ENCODE data around the gene KLF14. TPM values are rescaled to one million over a fixed set of nuclear protein-coding genes. Genes with fewer than 3 reads are reported as not detected.

KLF14 gene
- total RNA-seq, 1 donor, result 0.09 TPM

GRCh38 chr7:130756316-130756715 lies 22.3 kb upstream of the KLF14 start:
- TF ChIP-seq CTCF (IDR thresholded peaks at IDR 0.05; ENCODE audit: insufficient read depth, low read length), result no peak
- no peak overlapping the region for H3K4me3 ChIP-seq (ENCODE audit: low read depth, low read length)
- DNase-seq (ENCODE audit: low read depth), result no peak

- no peak for DNase-seq (ENCODE audit: low read depth)
- no peak for TF ChIP-seq CTCF (IDR thresholded peaks at IDR 0.05; ENCODE audit: insufficient read depth, low read length)
- H3K4me3 ChIP-seq (ENCODE audit: low read depth, low read length), result no peak overlapping the region
These were observed 18.4 kb upstream of the KLF14 start for GRCh38 chr7:130752424-130752823.

- H3K4me3 ChIP-seq (ENCODE audit: low read depth, low read length), result no peak overlapping the region
- TF ChIP-seq CTCF (IDR thresholded peaks at IDR 0.05; ENCODE audit: insufficient read depth, low read length), result no peak
- no peak for DNase-seq (ENCODE audit: low read depth)
These were observed 16.7 kb upstream of the KLF14 start for GRCh38 chr7:130750755-130751154.

GRCh38 chr7:130748531-130749389 lies 14.8 kb upstream of the KLF14 start:
- no peak for DNase-seq (ENCODE audit: low read depth)
- no peak for TF ChIP-seq CTCF (IDR thresholded peaks at IDR 0.05; ENCODE audit: insufficient read depth, low read length)
- H3K4me3 ChIP-seq (ENCODE audit: low read depth, low read length), result no peak overlapping the region

- no peak for DNase-seq (ENCODE audit: low read depth)
- H3K4me3 ChIP-seq (ENCODE audit: low read depth, low read length), result no peak overlapping the region
- TF ChIP-seq CTCF (IDR thresholded peaks at IDR 0.05; ENCODE audit: insufficient read depth, low read length), result no peak
These were observed 7.5 kb upstream of the KLF14 start for GRCh38 chr7:130741331-130741995.

GRCh38 chr7:130740606-130741005 lies 6.6 kb upstream of the KLF14 start:
- no peak overlapping the region for H3K4me3 ChIP-seq (ENCODE audit: low read depth, low read length)
- no peak for TF ChIP-seq CTCF (IDR thresholded peaks at IDR 0.05; ENCODE audit: insufficient read depth, low read length)
- no peak for DNase-seq (ENCODE audit: low read depth)

Measured in fibroblast of the aortic adventitia (primary cell).